Kidney tubule cell (primary cell): ENCODE data around the gene RGS17.
"Not testable (repeated sequence)": the region's sequence is repeated elsewhere in the genome, so short reads cannot be mapped to it uniquely, and the experiment has no call there.

Experiments
- DNase-seq: peaks from one replicate; pipeline ENCODE4 v3.0.0-alpha.2; 2018; ENCODE audit warnings: low spot score

Gene RGS17

GRCh38 chr6:152983637-152984512 is 147.2 kb downstream of the RGS17 start:
- peak; percentile 74 for DNase-seq

- DNase-seq, result peak; percentile 98
Observed at GRCh38 chr6:152982904-152983636, 148.0 kb downstream of the RGS17 start, which contains the start of gene FBXO5. Gene FBXO5, minus strand, starts transcription at chr6:152983041. Its CDS starts 82 bp downstream, at chr6:152982959.

- DNase-seq, result no peak
Observed at GRCh38 chr6:152981989-152982903, 148.8 kb downstream of the RGS17 start.

GRCh38 chr6:152981219-152981618 is 149.9 kb downstream of the RGS17 start:
- no peak for DNase-seq

GRCh38 chr6:152980656-152981055 is 150.4 kb downstream of the RGS17 start:
- DNase-seq, result no peak

- peak; percentile 35 for DNase-seq
Observed at GRCh38 chr6:152979116-152979515, 152.0 kb downstream of the RGS17 start.

- no peak for DNase-seq
Observed at GRCh38 chr6:152978058-152978457, 153.0 kb downstream of the RGS17 start.

GRCh38 chr6:152977556-152977955 is 153.5 kb downstream of the RGS17 start:
- no peak for DNase-seq

GRCh38 chr6:152976749-152977148 is 154.3 kb downstream of the RGS17 start:
- DNase-seq, result no peak

- DNase-seq, result no peak
Observed at GRCh38 chr6:152975204-152975915, 155.7 kb downstream of the RGS17 start.

GRCh38 chr6:152973916-152974315 is 157.2 kb downstream of the RGS17 start:
- no peak for DNase-seq

GRCh38 chr6:152969688-152970418 is 161.2 kb downstream of the RGS17 start:
- DNase-seq, result no peak

- DNase-seq, result not testable (repeated sequence)
Observed at GRCh38 chr6:152966168-152966894, 164.8 kb downstream of the RGS17 start.

GRCh38 chr6:152959333-152959732 is 171.7 kb downstream of the RGS17 start:
- no peak for DNase-seq

GRCh38 chr6:152957796-152958195 is 173.3 kb downstream of the RGS17 start:
- no peak for DNase-seq
